HepG2 (cell line): ENCODE data around the gene RAPGEF2. TPM values are rescaled to one million over a fixed set of nuclear protein-coding genes. Genes with fewer than 3 reads are reported as not detected.

Experiments
- ATRX ChIP-seq: sonication (generic); formaldehyde crosslinking; IDR thresholded peaks from 2 replicates; pipeline ENCODE4 v1.4.0; 2020; ENCODE audit warnings: missing genetic modification reagents, borderline replicate concordance
- ISL2 ChIP-seq: sonication (generic); formaldehyde crosslinking; IDR thresholded peaks from 2 replicates; pipeline ENCODE4 v1.5.0; 2020; ENCODE audit warnings: missing genetic modification reagents
- KIAA2018 ChIP-seq: sonication (generic); formaldehyde crosslinking; IDR thresholded peaks from 2 replicates; pipeline ENCODE4 v1.5.0; 2020; ENCODE audit warnings: mild to moderate bottlenecking, missing genetic modification reagents, borderline replicate concordance
- KMT2A ChIP-seq: sonication (generic); formaldehyde crosslinking; IDR thresholded peaks from 2 replicates; pipeline ENCODE4 v1.4.0; 2020; ENCODE audit warnings: missing genetic modification reagents
- MNT ChIP-seq: fragments of 450-650 bp; IDR thresholded peaks from 2 replicates; pipeline ENCODE4 v1.6.1; 2016
- ZNF660 ChIP-seq: sonication (generic); formaldehyde crosslinking; IDR thresholded peaks from 2 replicates; pipeline ENCODE4 v1.5.1; 2020; ENCODE audit warnings: mild to moderate bottlenecking, low read depth, missing genetic modification reagents, borderline replicate concordance
- polyA plus RNA-seq, 8 experiments: library from polyadenylated mRNA; depleted of rRNA in 3 of 8; stranded (reverse) in 7 of 8; unstranded in 1 of 8; fragments of >200 nt; fragmentation: Illumina TruSeq in 4 of 8; extraction: Trizol in 4 of 8; gene quantifications; 2 replicates each; pipeline versions ENCODE4 v1.2.1 to v1.2.3, GENCODE V29; 2011 to 2016; ENCODE audit warnings: low read depth in 4 of 8, missing spikeins in 1 of 8, mixed read lengths in 1 of 8; ENCODE audit not compliant: insufficient read depth in 1 of 8
- total RNA-seq, 5 experiments: library from RNA; depleted of rRNA; stranded (reverse); fragments of >200 nt; fragmentation: Illumina TruSeq; extraction: Trizol; gene quantifications; 2 replicates each; pipeline ENCODE4 v1.2.3, GENCODE V29; 2016; ENCODE audit warnings: low read depth in 1 of 5

RAPGEF2 gene
- total and polyA plus RNA-seq, 2 of the 13 experiments (the other 11 are each of a cell fraction or from before 2014, with no cell fraction given): 19.2 to 23.0 TPM

- TF ChIP-seq KIAA2018 (CRISPR knock-in tag) (no peak), MNT (no peak), ISL2 (CRISPR knock-in tag) (no peak), KMT2A (CRISPR knock-in tag) (no peak), ATRX (CRISPR knock-in tag) (no peak), ZNF660 (CRISPR knock-in tag) (no peak)
These were observed 50.8 kb downstream of the RAPGEF2 start (continued) for GRCh38 chr4:159153669-159154068.
